ENCODE results near the gene CEBPZOS. TPM values are rescaled to one million over a fixed set of nuclear protein-coding genes. Genes with fewer than 3 reads are reported as not detected.

CEBPZOS gene
- total and polyA plus RNA-seq, 8 donors: 33.1 to 54.3 (median 51.1) TPM

GRCh38 chr2:37226863-37227262 lies 30.6 kb downstream of the CEBPZOS start:
- no peaks in the 10 kb centered on the region for H3K9me3 ChIP-seq
- DNase-seq (no peak), ATAC-seq (no peak)
- H3K4me1 ChIP-seq: peaks cover 14 to 52% of the 10 kb centered on the region in 2 donors
- H3K36me3 ChIP-seq: peaks cover 0 to 48% of the 10 kb centered on the region in 2 donors
- no peak overlapping the region for H3K27ac ChIP-seq
- intact Hi-C loops (cut with DNase I): no loop called here
- H3K4me3 ChIP-seq: no peak overlapping the region
- no peaks in the 10 kb centered on the region for H3K27me3 ChIP-seq
- TF ChIP-seq, protein P1, sequence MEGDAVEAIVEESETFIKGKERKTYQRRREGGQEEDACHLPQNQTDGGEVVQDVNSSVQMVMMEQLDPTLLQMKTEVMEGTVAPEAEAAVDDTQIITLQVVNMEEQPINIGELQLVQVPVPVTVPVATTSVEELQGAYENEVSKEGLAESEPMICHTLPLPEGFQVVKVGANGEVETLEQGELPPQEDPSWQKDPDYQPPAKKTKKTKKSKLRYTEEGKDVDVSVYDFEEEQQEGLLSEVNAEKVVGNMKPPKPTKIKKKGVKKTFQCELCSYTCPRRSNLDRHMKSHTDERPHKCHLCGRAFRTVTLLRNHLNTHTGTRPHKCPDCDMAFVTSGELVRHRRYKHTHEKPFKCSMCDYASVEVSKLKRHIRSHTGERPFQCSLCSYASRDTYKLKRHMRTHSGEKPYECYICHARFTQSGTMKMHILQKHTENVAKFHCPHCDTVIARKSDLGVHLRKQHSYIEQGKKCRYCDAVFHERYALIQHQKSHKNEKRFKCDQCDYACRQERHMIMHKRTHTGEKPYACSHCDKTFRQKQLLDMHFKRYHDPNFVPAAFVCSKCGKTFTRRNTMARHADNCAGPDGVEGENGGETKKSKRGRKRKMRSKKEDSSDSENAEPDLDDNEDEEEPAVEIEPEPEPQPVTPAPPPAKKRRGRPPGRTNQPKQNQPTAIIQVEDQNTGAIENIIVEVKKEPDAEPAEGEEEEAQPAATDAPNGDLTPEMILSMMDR (IDR thresholded peaks at IDR 0.05): no peak

DNA sequence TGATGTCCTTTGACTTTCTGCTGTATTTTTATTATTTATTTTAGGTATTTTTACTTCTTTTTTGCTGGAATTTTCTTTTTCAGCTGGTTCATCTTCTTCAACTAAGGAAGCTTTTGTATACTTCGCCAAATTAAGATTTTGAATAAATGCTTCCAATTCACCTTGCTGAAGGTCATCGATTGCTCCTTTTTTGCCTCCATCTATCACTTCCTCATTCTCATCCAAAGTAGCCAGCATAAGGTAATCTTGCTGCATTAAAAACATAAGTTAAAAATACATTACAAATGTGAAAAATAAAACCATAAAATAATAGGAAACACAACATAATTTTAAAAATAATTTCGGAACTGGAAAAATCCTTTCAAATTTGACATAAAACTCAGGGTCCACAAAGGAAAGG lies 32.5 kb downstream of the CEBPZOS start:
- Histone ChIP-seq H3K4me1 (peaks cover 22 to 67% of the 10 kb centered on the region in 2 donors), H3K9me3 (no peaks in the 10 kb centered on the region), H3K27me3 (no peaks in the 10 kb centered on the region), H3K36me3 (peaks cover 0 to 30% of the 10 kb centered on the region in 2 donors), H3K4me3 (no peak overlapping the region), H3K27ac (no peak overlapping the region)
- TF ChIP-seq, protein P1 (IDR thresholded peaks at IDR 0.05): no peak
- intact Hi-C loops (cut with DNase I): no loop called here
- ATAC-seq (no peak), DNase-seq (no peak)

GRCh38 chr2:37230581-37230980 lies 34.3 kb downstream of the CEBPZOS start:
- ATAC-seq: peak; percentile 3
- DNase-seq: peak in 2 of 4 donors; percentile 3 to 10
- Histone ChIP-seq H3K4me3 (peak overlapping the region; percentile 65 to 78), H3K9me3 (no peaks in the 10 kb centered on the region), H3K27ac (peak overlapping the region; percentile 91 to 92), H3K4me1 (peaks cover 18 to 61% of the 10 kb centered on the region in 2 donors), H3K36me3 (peaks cover 0 to 33% of the 10 kb centered on the region in 2 donors), H3K27me3 (no peaks in the 10 kb centered on the region)
- TF ChIP-seq, protein P1 (IDR thresholded peaks at IDR 0.05): no peak
- intact Hi-C loops (cut with DNase I): no loop called here

DNA sequence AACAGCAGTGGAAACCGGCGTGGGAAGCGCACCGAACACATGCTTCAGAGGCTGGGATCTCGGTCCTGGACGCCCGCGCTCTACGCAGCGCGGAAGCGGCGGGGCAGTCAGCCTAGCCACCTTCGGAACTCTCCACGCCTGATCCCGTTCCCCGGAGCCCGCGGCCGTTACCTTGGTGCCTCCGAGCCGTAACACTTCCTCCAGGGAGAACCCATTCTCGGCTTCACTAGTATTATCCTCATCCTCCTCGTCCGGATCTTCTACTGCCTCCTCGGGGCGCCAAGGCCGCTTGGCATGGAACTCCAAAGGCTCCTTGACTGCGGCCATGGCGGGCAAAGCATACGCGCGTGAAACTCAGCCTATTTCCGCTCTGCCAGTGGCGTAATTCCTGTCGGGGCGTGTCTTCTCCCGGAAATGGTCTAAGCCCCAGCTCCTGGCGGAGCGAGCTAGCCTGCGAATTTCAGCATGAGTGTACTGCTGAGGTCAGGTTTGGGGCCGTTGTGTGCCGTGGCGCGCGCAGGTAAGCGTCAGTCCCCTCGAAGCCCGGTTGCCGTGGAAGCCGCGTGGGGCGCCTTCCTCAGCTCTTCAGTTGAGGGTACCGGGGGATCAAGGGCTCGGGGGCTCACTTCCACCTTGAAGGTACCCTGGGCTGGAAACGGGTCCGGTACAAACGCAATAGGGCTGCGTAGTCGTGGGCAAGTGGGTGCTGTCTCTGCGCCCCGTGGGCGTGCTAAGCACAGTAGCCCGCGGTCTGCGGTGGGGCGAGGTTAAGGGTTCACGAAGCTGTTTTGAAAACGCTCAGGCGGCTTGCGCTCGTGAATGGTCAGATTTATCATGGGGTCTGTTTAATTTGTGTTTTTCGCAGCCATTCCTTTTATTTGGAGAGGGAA lies 35.2 kb downstream of the CEBPZOS start, which contains the start of the genes CEBPZ and NDUFAF7:
TSS of gene CEBPZ (minus strand) at position 356 of the 890 bp plus-strand sequence. CDS start at position 327, 29 bp downstream.
TSS of gene NDUFAF7 (plus strand) at position 418 of the 890 bp plus-strand sequence. CDS start at position 466, 48 bp downstream.
- peaks cover 18 to 56% of the 10 kb centered on the region in 2 donors for H3K4me1 ChIP-seq
- ATAC-seq (peak; percentile 99), DNase-seq (peak; percentile 91 to 95 (median 94))
- H3K4me3 ChIP-seq: peak within 1 kb of the TSS; percentile 65 to 78
- no peaks in the 10 kb centered on the region for H3K27me3 ChIP-seq
- H3K27ac ChIP-seq: peak within 1 kb of the TSS; percentile 91 to 92
- intact Hi-C loops (cut with DNase I): no loop called here
- H3K9me3 ChIP-seq: no peaks in the 10 kb centered on the region
- TF ChIP-seq, protein P1 (IDR thresholded peaks at IDR 0.05): no peak
- H3K36me3 ChIP-seq: peaks cover 0 to 34% of the 10 kb centered on the region in 2 donors

All from left lung (tissue), 10 donors.